Liver (tissue), 3 donors: Measurements from ENCODE around the gene CCT2.

ENCODE experiments used
- ATF3 ChIP-seq: IDR thresholded peaks from 2 replicates; pipeline ENCODE4 v1.6.1; 2016; ENCODE audit warnings: antibody characterized with exemption
- FOXA1 ChIP-seq: IDR thresholded peaks from 2 replicates; pipeline ENCODE4 v1.6.1; 2016; ENCODE audit warnings: antibody characterized with exemption
- GABPA ChIP-seq, 2 donors: IDR thresholded peaks in 1 of 2; conservative IDR thresholded peaks in 1 of 2; 2 replicates each; pipeline ENCODE4 v1.6.1; 2016; ENCODE audit warnings: antibody characterized with exemption in 2 of 2, mild to moderate bottlenecking in 1 of 2, moderate library complexity in 1 of 2
- HNF4A ChIP-seq, 2 donors: conservative IDR thresholded peaks; 2 replicates each; pipeline ENCODE4 v1.6.1; 2016; ENCODE audit warnings: antibody characterized with exemption in 2 of 2, mild to moderate bottlenecking in 2 of 2
- JUND ChIP-seq, 2 donors: IDR thresholded peaks; 2 replicates each; pipeline ENCODE4 v1.6.1; 2016; ENCODE audit warnings: antibody characterized with exemption in 2 of 2
- RXRA ChIP-seq, 2 donors: IDR thresholded peaks; 2 replicates each; pipeline ENCODE4 v1.6.1; 2017 to 2018; ENCODE audit warnings: antibody characterized with exemption in 2 of 2, mild to moderate bottlenecking in 1 of 2
- TAF1 ChIP-seq: conservative IDR thresholded peaks from 2 replicates; pipeline ENCODE4 v1.6.1; 2016; ENCODE audit warnings: antibody characterized with exemption, mild to moderate bottlenecking
- YY1 ChIP-seq: IDR thresholded peaks from 2 replicates; pipeline ENCODE4 v1.6.1; 2016; ENCODE audit warnings: antibody characterized with exemption, mild to moderate bottlenecking
- ZBTB33 ChIP-seq: IDR thresholded peaks from 2 replicates; pipeline ENCODE4 v1.6.1; 2016; ENCODE audit warnings: antibody characterized with exemption
- TF ChIP-seq, protein P1 (sequence below): fragments of 150-350 bp; IDR thresholded peaks from 2 replicates; pipeline ENCODE4 v1.5.1; 2017; ENCODE audit warnings: improper control_type of control experiment, low read depth, low read length; ENCODE audit not compliant: missing input control
- TF ChIP-seq, protein P2 (sequence below): IDR thresholded peaks from 2 replicates; pipeline ENCODE4 v1.6.1; 2016; ENCODE audit warnings: antibody characterized with exemption, mild to moderate bottlenecking
- TF ChIP-seq, protein P3 (sequence below): IDR thresholded peaks from 2 replicates; pipeline ENCODE4 v1.6.1; 2016; ENCODE audit warnings: antibody characterized with exemption
- donor health status: healthy.
- donor health status: healthy.

DNA sequence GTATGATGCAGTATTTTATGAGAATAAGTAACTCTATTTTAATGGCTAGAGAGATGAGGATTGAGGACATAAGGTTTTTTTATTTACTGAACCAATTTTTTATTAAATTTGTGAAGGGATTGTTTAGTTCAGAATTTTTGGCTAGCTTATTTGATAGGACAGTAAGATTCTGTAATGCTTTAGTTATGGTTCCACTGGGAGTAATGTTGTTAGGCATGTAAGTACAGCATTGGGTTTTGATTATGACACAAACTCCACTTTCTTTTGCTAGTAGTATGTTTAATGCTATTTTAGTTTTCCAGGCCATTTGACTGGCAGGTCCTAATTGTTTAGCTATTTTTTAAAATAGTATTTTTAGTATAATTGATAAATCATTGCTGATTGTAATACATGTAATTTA, 59.3 kb downstream of the CCT2 start:
- TF ChIP-seq YY1: no peak
- TF ChIP-seq, protein P1, sequence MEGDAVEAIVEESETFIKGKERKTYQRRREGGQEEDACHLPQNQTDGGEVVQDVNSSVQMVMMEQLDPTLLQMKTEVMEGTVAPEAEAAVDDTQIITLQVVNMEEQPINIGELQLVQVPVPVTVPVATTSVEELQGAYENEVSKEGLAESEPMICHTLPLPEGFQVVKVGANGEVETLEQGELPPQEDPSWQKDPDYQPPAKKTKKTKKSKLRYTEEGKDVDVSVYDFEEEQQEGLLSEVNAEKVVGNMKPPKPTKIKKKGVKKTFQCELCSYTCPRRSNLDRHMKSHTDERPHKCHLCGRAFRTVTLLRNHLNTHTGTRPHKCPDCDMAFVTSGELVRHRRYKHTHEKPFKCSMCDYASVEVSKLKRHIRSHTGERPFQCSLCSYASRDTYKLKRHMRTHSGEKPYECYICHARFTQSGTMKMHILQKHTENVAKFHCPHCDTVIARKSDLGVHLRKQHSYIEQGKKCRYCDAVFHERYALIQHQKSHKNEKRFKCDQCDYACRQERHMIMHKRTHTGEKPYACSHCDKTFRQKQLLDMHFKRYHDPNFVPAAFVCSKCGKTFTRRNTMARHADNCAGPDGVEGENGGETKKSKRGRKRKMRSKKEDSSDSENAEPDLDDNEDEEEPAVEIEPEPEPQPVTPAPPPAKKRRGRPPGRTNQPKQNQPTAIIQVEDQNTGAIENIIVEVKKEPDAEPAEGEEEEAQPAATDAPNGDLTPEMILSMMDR: no peak
- no peak for TF ChIP-seq JUND (IDR thresholded peaks at IDR 0.05)
- no peak for TF ChIP-seq ATF3
- no peak for TF ChIP-seq FOXA1
- TF ChIP-seq, protein P2, sequence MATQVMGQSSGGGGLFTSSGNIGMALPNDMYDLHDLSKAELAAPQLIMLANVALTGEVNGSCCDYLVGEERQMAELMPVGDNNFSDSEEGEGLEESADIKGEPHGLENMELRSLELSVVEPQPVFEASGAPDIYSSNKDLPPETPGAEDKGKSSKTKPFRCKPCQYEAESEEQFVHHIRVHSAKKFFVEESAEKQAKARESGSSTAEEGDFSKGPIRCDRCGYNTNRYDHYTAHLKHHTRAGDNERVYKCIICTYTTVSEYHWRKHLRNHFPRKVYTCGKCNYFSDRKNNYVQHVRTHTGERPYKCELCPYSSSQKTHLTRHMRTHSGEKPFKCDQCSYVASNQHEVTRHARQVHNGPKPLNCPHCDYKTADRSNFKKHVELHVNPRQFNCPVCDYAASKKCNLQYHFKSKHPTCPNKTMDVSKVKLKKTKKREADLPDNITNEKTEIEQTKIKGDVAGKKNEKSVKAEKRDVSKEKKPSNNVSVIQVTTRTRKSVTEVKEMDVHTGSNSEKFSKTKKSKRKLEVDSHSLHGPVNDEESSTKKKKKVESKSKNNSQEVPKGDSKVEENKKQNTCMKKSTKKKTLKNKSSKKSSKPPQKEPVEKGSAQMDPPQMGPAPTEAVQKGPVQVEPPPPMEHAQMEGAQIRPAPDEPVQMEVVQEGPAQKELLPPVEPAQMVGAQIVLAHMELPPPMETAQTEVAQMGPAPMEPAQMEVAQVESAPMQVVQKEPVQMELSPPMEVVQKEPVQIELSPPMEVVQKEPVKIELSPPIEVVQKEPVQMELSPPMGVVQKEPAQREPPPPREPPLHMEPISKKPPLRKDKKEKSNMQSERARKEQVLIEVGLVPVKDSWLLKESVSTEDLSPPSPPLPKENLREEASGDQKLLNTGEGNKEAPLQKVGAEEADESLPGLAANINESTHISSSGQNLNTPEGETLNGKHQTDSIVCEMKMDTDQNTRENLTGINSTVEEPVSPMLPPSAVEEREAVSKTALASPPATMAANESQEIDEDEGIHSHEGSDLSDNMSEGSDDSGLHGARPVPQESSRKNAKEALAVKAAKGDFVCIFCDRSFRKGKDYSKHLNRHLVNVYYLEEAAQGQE: no peak
- TF ChIP-seq RXRA (IDR thresholded peaks at IDR 0.05): no peak
- TF ChIP-seq HNF4A (conservative IDR thresholded peaks at IDR 0.05): no peak
- TF ChIP-seq ZBTB33: no peak
- no peak for TF ChIP-seq TAF1
- TF ChIP-seq, protein P3, sequence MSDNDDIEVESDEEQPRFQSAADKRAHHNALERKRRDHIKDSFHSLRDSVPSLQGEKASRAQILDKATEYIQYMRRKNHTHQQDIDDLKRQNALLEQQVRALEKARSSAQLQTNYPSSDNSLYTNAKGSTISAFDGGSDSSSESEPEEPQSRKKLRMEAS: no peak
- no peak for TF ChIP-seq GABPA (IDR thresholded peaks at IDR 0.05 in 1 of 2, conservative IDR thresholded peaks at IDR 0.05 in 1 of 2)
